Muscle of back (tissue), 11 donors: ENCODE measurements around the gene RAC3. TPM values are rescaled to one million over a fixed set of nuclear protein-coding genes. Genes with fewer than 3 reads are reported as not detected.

Experiments
- DNase-seq, 3 donors: peaks; one replicate each; pipeline versions ENCODE4 v3.0.0 to v3.0.0-alpha.2; 2013
- polyA plus RNA-seq, 10 donors: library from polyadenylated mRNA; unstranded; fragments of 120-200 nt; gene quantifications; one replicate each; pipeline ENCODE4 v1.2.1, GENCODE V29; 2013; ENCODE audit not compliant: insufficient read length in 10 of 10

RAC3 gene
- polyA plus RNA-seq, 10 donors: 4.7 to 27.6 (median 8.2) TPM

- peak in 1 of 3 donors; percentile 2 for DNase-seq
Measured at GRCh38 chr17:82054351-82055022, 23.0 kb downstream of the RAC3 start.

- peak in 1 of 3 donors; percentile 1 for DNase-seq
Measured at GRCh38 chr17:82055023-82055964, 23.8 kb downstream of the RAC3 start.

- DNase-seq: peak in 1 of 3 donors; percentile 2
Measured at GRCh38 chr17:82055965-82056728, 24.7 kb downstream of the RAC3 start.

- peak in 1 of 3 donors; percentile 11 for DNase-seq
Measured at GRCh38 chr17:82056729-82057621, 25.5 kb downstream of the RAC3 start.

GRCh38 chr17:82058230-82058854 lies 26.9 kb downstream of the RAC3 start:
- DNase-seq: peak in 1 of 3 donors; percentile 2

- peak in 1 of 3 donors; percentile 3 for DNase-seq
Measured at GRCh38 chr17:82058855-82059249, 27.4 kb downstream of the RAC3 start.

GRCh38 chr17:82059272-82060000 lies 28.0 kb downstream of the RAC3 start:
- peak in 1 of 3 donors; percentile 9 for DNase-seq

GRCh38 chr17:82060001-82060380 lies 28.5 kb downstream of the RAC3 start:
- no peak for DNase-seq

- peak in 1 of 3 donors; percentile 2 for DNase-seq
Measured at GRCh38 chr17:82060614-82061013, 29.1 kb downstream of the RAC3 start.

- DNase-seq: peak in 1 of 3 donors; percentile 2
Measured at GRCh38 chr17:82061047-82061925, 29.8 kb downstream of the RAC3 start.

GRCh38 chr17:82062076-82062983 lies 30.9 kb downstream of the RAC3 start:
- DNase-seq: no peak

GRCh38 chr17:82062984-82063368 lies 31.5 kb downstream of the RAC3 start:
- DNase-seq: no peak

GRCh38 chr17:82063424-82064415 lies 32.2 kb downstream of the RAC3 start:
- no peak for DNase-seq

- DNase-seq: no peak
Measured at GRCh38 chr17:82064433-82065192, 33.1 kb downstream of the RAC3 start.

GRCh38 chr17:82065193-82065637 lies 33.7 kb downstream of the RAC3 start:
- no peak for DNase-seq
